GM10847 (cell line): ENCODE results near the gene C5orf47.

Experiments
- POLR2A ChIP-seq: IDR thresholded peaks from 2 replicates; pipeline ENCODE4 v1.6.1; 2011; ENCODE audit not compliant: insufficient read length; ENCODE audit errors: extremely low read depth

Gene C5orf47

DNA sequence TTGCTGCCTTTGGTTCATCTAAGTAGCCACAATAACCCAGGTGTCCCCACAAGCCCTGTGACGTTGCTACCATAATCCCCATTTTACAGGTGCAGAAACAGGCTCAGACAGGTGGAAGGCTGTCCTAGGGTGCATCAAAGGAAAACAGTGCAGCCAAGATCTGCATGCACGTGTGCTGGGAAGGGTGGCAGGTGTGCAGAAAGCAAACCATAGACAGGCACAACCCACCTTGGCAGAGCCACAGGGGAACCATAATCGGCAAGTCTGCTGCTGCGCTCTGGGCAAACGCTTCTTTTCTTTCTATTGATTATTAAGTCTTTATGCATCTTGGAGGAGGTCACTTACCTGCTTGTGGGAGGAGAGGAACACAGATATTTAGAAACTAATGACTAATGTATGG lies 63.7 kb downstream of the C5orf47 start:
- TF ChIP-seq POLR2A, result no peak

DNA sequence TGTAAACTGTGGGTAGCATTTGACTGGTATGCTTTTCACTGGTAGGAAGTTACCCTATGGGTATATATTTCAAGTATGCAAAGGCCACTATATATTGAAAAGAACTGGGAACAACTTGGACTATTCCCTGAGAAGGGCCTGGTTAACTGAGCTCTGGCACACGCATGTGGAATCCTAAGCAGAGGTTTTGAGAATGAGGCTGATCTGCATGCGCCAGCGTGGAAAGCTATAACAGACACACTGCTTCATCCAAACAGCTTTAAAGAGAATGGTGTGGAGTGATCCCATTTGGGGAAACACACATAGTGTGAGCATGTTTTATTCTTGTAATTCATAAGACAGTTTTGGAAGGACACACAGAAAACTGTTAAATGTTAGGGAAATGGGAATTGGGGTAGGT lies 64.9 kb downstream of the C5orf47 start:
- no peak for TF ChIP-seq POLR2A
